HFF-Myc (cell line): ENCODE data around the gene DTNA.
A peak's percentile ranks its signal among the peaks of the same experiment; 100 is the strongest.
"Not testable (repeated sequence)": the region's sequence is repeated elsewhere in the genome, so short reads cannot be mapped to it uniquely, and the experiment has no call there.

ENCODE experiments used
- DNase-seq: peaks from one replicate; pipeline ENCODE4 v3.0.0-alpha.2; 2011; ENCODE audit warnings: low read depth; ENCODE audit errors: extremely low read depth
- H3K4me3 ChIP-seq: replicated peaks from 2 replicates; pipeline ENCODE4 v1.5.1; 2011; ENCODE audit warnings: low read depth, mild to moderate bottlenecking, control low read depth, low read length
- CTCF ChIP-seq: IDR thresholded peaks from 2 replicates; pipeline ENCODE4 v1.5.1; 2012; ENCODE audit warnings: mild to moderate bottlenecking, low read depth, low read length, control low read depth; ENCODE audit errors: missing control alignments

Gene DTNA

GRCh38 chr18:34709750-34710441 is at the start of gene DTNA:
Gene DTNA, plus strand, starts transcription at chr18:34710298. Its CDS starts 45,679 bp downstream, at chr18:34755977.
- DNase-seq = peak; percentile 94
- TF ChIP-seq CTCF = no peak
- peak within 1 kb of the TSS; percentile 37 for H3K4me3 ChIP-seq

DNA sequence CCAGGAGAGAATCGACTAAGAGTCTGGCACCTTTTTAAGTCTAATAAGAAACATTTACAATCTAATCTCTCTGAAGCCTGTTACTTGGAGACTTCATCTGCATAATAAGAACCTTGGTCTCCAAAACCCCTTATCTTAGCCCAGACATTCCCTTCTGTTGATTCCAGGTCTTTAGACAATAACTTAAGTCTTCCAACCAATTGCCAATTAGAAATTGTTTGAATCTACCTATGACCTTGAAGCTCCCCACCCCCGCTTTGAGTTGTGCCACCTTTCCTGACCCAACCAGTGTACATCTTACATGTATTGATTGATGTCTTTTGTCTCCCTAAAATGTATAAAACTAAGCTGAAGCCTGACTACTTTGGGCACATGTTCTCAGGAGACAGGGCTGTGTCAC is 49.5 kb upstream of the DTNA start:
- DNase-seq = no peak
- no peak overlapping the region for H3K4me3 ChIP-seq
- no peak for TF ChIP-seq CTCF

DNA sequence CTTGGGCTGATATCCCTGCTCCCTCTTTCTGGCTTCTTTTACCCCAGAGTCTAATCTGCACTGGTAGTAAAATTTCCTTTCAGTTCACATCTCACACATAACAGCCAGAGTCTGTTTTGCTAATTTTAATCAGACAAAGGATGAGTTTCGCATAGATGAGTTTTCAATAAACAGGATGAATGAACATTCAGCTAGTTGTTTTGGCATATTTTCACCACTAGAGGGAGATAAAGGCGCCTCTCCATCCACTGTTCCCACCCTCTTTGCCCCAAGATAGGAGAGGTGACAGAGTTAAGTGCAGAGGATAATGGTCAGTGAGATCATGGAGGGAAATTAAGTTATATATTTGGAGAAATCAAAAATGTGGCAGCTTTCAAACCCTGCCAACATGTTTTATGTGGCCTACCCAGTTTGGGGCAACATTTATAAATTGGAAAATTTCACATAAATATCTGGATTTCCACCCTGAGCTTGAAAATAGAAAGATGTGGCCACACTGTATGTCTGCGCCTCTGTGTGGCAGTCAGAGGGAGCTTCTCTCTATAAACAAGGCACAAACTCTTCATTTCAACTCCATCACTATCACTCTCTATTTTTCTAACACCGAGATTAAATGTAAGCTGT is 48.5 kb upstream of the DTNA start:
- DNase-seq = peak; percentile 50
- H3K4me3 ChIP-seq = no peak overlapping the region
- TF ChIP-seq CTCF = peak; percentile 85

DNA sequence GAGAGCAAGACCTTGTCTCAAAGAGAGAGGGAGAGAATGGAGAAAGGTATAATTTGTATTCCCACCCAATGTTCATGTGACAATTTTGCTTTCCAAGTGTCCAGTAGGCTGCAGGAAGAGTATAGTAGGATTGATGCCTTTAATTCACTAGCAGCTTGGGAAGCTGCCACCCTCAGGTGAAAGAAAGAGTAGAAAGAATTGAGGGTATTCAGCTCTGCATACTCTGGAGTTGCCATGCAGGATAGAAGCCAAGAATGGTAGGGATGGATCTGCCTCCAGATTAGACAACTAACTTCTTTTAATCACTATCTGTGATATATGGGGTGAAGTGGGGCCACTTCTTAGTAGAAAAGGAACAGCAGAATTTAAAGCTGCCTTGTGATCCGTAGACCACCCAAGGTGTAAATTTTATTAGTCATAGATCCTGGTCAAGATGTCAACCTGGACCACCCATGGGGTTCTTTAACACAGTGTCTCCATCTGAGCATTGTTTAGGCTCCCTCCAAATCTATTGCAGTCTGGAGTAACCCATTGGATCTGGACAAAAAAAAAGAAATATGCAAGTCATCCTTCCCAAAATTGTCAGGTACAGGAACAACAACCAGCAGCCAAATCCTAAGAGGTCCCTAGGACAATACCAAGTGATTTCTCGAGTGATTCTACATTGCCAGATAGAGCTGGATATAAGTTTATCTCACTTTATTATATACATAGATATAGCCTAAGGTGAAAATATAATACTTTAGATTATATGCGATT is 33.1 kb upstream of the DTNA start:
- DNase-seq = no peak
- TF ChIP-seq CTCF = no peak
- no peak overlapping the region for H3K4me3 ChIP-seq

- not testable (repeated sequence) for H3K4me3 ChIP-seq, DNase-seq
Measured at GRCh38 chr18:34689750-34690149, 20.3 kb upstream of the DTNA start.

GRCh38 chr18:34691614-34692013 is 18.5 kb upstream of the DTNA start:
- no peak for TF ChIP-seq CTCF
- no peak for DNase-seq
- H3K4me3 ChIP-seq = no peak overlapping the region

DNA sequence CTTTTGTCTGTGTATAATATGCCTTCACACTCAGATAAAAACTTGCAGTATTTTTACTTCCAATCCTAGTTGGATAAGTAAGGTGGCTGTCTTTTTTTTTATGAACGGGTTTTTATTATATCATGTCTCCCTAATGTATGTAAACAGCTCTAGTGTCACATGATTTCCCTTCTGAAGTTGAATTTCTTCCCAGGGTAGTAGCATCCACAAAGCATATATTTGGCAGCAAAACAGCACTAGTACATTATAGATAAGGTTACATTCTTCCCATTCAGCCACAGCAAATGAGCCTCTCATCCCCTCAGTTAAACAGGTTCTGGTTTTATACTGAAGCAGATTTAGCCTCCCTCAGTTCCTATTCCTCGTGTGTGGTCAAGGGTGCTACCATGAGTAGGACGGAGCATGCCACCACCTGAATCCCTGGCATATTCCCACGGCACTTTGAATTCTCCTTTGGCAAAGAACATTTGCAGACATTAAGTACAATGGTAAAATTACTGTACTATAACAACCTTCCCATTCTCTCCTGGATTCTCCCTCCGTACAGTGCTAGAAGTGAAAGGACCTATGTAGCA is 15.4 kb upstream of the DTNA start:
- DNase-seq = no peak
- no peak for TF ChIP-seq CTCF
- H3K4me3 ChIP-seq = no peak overlapping the region
